GM19025 (cell line): ENCODE results near the gene RNF169.
"Not testable (repeated sequence)": the region's sequence is repeated elsewhere in the genome, so short reads cannot be mapped to it uniquely, and the experiment has no call there.

ENCODE experiments used
- ATAC-seq: cut with Tn5 transposase; IDR thresholded peaks from one replicate; pipeline ENCODE4 v1.9.1; 2021; ENCODE audit warnings: mild to moderate bottlenecking, low read depth, moderate library complexity; ENCODE audit not compliant: unreplicated experiment

The RNF169 gene

GRCh38 chr11:74726547-74727182, 22.0 kb upstream of the RNF169 start:
- ATAC-seq, result peak; percentile 89

- no peak for ATAC-seq
Measured at GRCh38 chr11:74729397-74729796, 19.3 kb upstream of the RNF169 start.

GRCh38 chr11:74730571-74731260, 17.9 kb upstream of the RNF169 start:
- ATAC-seq, result no peak

- ATAC-seq, result no peak
Measured at GRCh38 chr11:74731301-74732094, 17.2 kb upstream of the RNF169 start, which contains the start of gene CHRDL2. Gene CHRDL2, minus strand, starts transcription at chr11:74731426. Its CDS starts 538 bp downstream, at chr11:74730888.

GRCh38 chr11:74734559-74734925, 14.1 kb upstream of the RNF169 start:
- ATAC-seq, result no peak

- ATAC-seq, result no peak
Measured at GRCh38 chr11:74735365-74735928, 13.2 kb upstream of the RNF169 start.

GRCh38 chr11:74736031-74736430, 12.6 kb upstream of the RNF169 start:
- ATAC-seq, result no peak

GRCh38 chr11:74739546-74740270, 8.9 kb upstream of the RNF169 start:
- ATAC-seq, result no peak

- no peak for ATAC-seq
Measured at GRCh38 chr11:74742070-74742469, 6.6 kb upstream of the RNF169 start.

- no peak for ATAC-seq
Measured at GRCh38 chr11:74743640-74744039, 5.0 kb upstream of the RNF169 start.

- no peak for ATAC-seq
Measured at GRCh38 chr11:74744277-74744676, 4.4 kb upstream of the RNF169 start.

- ATAC-seq, result no peak
Measured at GRCh38 chr11:74746868-74747267, 1.8 kb upstream of the RNF169 start.

GRCh38 chr11:74749127-74749964, 697 bp downstream of the RNF169 start:
- ATAC-seq, result peak; percentile 48

GRCh38 chr11:74749965-74750296, 1.3 kb downstream of the RNF169 start:
- no peak for ATAC-seq

GRCh38 chr11:74750598-74750997, 1.9 kb downstream of the RNF169 start:
- not testable (repeated sequence) for ATAC-seq

- ATAC-seq, result no peak
Measured at GRCh38 chr11:74751303-74751702, 2.7 kb downstream of the RNF169 start.

GRCh38 chr11:74754507-74755252, 6.0 kb downstream of the RNF169 start:
- ATAC-seq, result no peak

GRCh38 chr11:74755395-74755995, 6.8 kb downstream of the RNF169 start:
- no peak for ATAC-seq

- ATAC-seq, result no peak
Measured at GRCh38 chr11:74756571-74756970, 7.9 kb downstream of the RNF169 start.
